ENCODE results near the gene CDC42.
A peak's percentile ranks its signal among the peaks of the same experiment; 100 is the strongest.

The CDC42 gene

DNA sequence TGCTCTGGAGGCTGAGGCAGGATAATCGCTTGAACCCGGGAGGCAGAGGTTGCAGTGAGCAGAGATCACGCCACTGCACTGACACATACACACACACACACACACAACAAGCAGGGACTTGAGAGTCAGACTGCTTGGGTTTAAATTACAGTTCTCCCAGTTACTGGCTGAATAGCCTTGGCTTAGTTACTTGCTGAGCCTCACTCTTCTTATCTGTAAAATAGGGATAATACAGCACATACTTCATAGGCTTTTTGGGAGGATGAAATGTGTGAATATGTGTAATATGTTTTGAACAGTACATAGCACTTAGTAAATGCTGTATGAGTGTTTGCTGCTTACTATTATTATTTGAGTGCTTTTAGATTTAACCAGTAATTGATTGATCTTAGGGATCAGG is 23.8 kb downstream of the CDC42 start:
- DNase-seq: no peak

- peak; percentile 16 for DNase-seq
Observed at GRCh38 chr1:22077728-22078127, 25.2 kb downstream of the CDC42 start.

- DNase-seq: no peak
Observed at GRCh38 chr1:22078133-22078532, 25.6 kb downstream of the CDC42 start.

- DNase-seq: no peak
Observed at GRCh38 chr1:22080191-22080590, 27.7 kb downstream of the CDC42 start.

- no peak for DNase-seq
Observed at GRCh38 chr1:22088331-22088730, 35.8 kb downstream of the CDC42 start.

DNA sequence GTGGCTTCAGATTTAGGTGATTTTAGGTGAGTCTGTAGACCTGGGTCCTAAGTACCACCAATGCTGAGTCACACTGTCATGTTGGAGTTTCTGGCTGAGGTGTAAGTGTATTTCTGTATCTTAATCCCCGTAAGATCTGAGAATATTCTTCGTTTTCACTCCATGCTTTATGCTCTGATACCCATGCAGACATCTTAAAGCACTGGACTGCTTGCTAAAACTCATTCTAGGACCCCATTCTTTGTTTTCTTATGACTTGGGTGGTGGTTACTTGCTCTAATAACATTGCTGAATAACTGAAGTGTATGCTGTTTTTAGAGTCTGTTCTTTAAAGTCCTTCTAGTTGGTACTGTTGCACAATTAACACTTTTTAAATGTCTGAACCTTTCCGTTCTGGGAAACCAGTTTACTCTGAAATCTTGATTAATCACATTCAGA is 36.6 kb downstream of the CDC42 start:
- peak; percentile 54 for DNase-seq

- peak; percentile 37 for DNase-seq
Observed at GRCh38 chr1:22089787-22090186, 37.3 kb downstream of the CDC42 start.

GRCh38 chr1:22090867-22091266 is 38.4 kb downstream of the CDC42 start:
- DNase-seq: no peak

DNA sequence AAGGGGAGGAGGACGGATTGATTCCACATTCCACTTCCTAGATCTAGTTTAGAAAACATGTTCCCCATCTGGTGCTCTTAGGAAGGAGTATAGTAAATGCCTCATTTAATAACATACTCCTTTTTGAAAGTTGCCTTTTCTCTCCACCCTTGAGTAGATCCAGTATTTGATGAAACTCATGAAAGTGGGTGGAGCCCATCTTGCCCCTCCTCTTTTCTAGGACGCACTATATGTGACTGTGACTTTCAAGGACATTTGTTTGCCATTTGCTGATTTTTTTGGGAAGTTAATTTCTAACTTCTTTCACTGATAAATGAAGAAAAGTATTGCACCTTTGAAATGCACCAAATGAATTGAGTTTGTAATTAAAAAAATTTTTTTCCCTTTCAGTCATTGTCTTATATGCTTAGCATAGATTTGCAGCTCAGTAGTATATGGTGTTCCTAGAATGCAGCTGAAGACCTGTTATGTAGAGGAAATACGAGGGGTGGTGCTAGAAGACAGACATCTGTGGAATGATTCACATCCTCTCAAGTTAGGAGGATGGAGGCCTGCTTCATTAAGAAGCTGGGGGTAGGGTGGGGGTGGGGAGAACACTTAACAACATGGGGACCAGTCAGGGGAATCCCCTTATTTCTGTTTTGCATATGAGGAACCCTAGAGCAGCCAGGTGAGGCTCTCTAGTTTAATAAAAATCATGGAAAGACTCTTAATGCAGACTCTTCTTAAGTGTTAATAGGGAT is 39.7 kb downstream of the CDC42 start:
- peak; percentile 86 for DNase-seq

- DNase-seq: no peak
Observed at GRCh38 chr1:22093513-22093912, 41.0 kb downstream of the CDC42 start.

DNA sequence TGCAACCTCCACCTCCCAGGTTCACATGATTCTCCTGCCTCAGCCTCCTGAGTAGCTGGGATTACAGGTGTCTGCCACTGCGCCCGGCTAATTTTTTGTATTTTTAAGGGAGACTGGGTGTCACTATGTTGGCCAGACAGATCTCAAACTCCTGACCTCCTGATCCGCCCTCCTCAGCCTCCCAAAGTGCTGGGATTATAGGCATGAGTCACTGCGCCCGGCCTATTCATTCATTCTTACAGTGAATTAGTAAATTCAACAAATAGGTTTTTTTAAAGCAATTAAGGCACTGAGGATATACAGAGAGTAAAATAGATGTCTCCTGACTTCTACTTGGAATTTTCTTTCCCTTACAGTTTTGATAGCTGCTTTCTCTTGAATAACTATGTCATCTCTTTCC is 43.5 kb downstream of the CDC42 start:
- no peak for DNase-seq

GRCh38 chr1:22096463-22096862 is 44.0 kb downstream of the CDC42 start:
- DNase-seq: no peak

- no peak for DNase-seq
Observed at GRCh38 chr1:22098752-22099151, 46.2 kb downstream of the CDC42 start.

GRCh38 chr1:22100168-22100567 is 47.7 kb downstream of the CDC42 start:
- DNase-seq: no peak

- DNase-seq: no peak
Observed at GRCh38 chr1:22101199-22101598, 48.7 kb downstream of the CDC42 start.

GRCh38 chr1:22101995-22102394 is 49.5 kb downstream of the CDC42 start:
- DNase-seq: no peak

DNA sequence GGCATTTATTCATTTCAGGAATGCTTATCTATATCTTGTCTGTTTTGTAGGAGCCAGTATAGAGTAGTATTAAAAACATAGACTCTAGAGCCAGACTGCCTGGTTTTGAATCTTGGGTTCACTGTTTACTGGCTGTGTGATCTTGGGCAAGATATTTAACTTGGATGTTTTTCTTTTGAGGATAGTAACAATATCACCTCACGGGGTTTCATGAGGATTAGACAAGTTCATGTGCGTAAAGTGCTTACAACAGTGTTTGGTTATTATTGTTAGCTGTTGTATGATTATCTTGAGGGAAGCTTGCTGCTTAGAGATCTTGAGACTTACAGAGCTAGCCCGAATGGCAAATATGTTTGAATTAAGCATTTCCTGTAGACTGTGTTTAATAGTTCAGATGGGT is 50.2 kb downstream of the CDC42 start:
- DNase-seq: no peak

DNA sequence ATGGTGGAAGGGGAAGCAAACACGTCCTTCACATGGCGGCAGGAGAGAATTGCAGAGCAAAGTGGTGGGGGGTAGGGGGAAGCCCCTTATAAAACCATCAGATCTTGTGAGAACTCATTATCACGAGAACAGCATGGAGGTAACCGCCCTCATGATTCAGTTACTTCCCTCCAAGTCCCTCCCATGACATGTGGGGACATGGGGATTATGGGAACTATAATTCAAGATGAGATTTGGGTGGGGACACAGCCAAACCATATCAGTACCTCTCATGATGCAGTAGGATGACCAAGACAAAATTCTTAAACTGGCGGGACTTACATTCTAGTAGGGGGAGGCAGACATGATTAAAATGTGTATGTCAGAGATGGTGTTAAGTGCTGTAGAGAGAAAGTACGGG is 51.6 kb downstream of the CDC42 start:
- no peak for DNase-seq

DNA sequence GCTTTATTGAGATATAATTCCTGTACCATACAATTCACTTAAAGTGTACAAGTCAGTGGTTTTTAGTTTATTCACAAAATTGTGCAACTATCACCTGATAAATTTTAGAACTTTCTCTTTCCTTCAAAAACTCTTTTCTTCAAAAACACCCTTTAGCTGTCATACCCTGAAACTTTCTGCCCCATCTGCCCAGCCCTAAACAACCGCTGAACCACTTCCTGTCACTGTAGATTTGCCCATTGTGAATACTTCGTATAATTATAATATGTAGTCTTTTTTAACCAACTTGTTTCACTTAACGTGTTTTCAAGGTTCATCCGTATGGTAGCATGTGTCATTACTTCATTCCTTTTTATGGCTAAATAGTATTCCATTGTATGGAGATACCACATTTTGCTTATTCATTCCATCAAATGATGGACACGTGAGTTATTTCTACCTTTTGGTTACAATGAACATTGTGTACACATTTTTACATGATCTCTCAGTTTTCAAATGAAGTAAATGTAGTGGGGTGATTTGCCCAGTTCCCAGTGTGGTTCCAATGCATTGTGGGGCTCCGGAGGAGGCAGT is 52.4 kb downstream of the CDC42 start:
- peak; percentile 75 for DNase-seq

DNA sequence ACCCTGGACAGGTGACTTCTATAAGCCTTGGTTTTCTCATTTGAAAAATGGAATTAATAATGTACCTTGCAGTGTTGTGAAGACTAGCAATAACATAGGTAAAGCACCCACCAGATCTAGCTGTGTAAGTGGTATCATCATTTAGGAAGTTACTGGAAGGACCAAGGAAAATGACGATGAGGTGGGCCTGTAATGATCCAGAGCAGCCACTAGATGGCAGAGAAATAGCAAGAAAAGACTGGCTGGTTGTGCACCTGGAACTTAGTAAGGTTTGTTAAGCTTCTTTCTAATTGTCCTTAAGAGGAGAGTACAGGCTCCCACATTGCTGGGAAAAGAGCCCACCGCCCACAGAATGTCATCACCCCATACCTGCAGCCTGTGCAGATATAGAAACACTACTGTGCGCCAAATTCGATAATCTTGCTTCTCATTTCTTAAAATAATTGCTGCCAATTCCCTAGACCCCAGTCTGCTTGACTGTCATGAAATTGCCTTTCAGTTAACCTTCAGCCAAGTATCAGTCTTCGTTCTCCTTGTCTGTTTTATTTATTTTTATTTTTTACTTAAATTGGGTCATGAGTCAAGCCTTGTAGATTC is 53.2 kb downstream of the CDC42 start:
- peak; percentile 56 for DNase-seq

DNA sequence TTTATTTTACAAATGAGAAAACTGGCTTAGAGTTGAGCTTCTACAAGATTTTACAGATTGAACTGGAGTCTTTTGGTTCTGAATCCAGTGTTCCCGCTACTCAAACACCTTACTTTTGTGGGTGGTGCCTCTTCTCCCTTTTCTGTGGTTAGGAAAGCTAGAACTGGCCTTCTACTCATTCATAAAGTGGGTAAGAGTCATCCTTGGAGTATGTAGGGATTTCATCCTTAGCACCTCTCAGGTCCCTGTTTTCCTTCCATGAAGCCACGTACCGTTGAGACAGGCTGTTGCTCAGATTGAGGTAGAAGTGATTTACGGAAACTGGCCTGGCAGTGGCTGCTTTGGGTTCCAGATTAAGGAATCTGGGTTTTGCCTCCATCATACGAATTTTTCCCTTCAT is 54.6 kb downstream of the CDC42 start:
- no peak for DNase-seq

GRCh38 chr1:22108339-22109105 is 56.0 kb downstream of the CDC42 start:
- no peak for DNase-seq

- DNase-seq: no peak
Observed at GRCh38 chr1:22110016-22110415, 57.5 kb downstream of the CDC42 start.

- no peak for DNase-seq
Observed at GRCh38 chr1:22111115-22111514, 58.6 kb downstream of the CDC42 start.

Data from activated CD4-positive, alpha-beta T cell treated with anti-CD3 and anti-CD28 coated beads, Interleukin-10, Interleukin-2, amounts not matched to agents 100 ng/mL and 50 ng/mL, durations not matched to agents 16 hours and 8 hours (primary cell).